Skeletal muscle tissue (tissue), 4 donors: ENCODE data around the gene CEP126. TPM values are rescaled to one million over a fixed set of nuclear protein-coding genes. Genes with fewer than 3 reads are reported as not detected.

Experiments used
- H3K27ac ChIP-seq: one replicate; pipeline ENCODE4 v1.7.0; 2013; ENCODE audit warnings: mild to moderate bottlenecking, low read depth, low read length, inconsistent platforms
- H3K27me3 ChIP-seq, 3 donors: one replicate each; pipeline ENCODE4 v1.7.0; 2013; ENCODE audit warnings: low read length in 3 of 3; ENCODE audit not compliant: control insufficient read depth in 3 of 3, insufficient read depth in 3 of 3
- H3K36me3 ChIP-seq, 3 donors: one replicate each; pipeline ENCODE4 v1.7.0; 2013; ENCODE audit warnings: low read length in 3 of 3; ENCODE audit not compliant: control insufficient read depth in 3 of 3, insufficient read depth in 3 of 3
- H3K4me1 ChIP-seq, 3 donors: one replicate each; pipeline ENCODE4 v1.7.0; 2013; ENCODE audit warnings: low read length in 3 of 3, mild to moderate bottlenecking in 3 of 3; ENCODE audit not compliant: control insufficient read depth in 3 of 3, insufficient read depth in 3 of 3
- H3K4me3 ChIP-seq, 3 donors: one replicate each; pipeline ENCODE4 v1.7.0; 2013; ENCODE audit warnings: low read length in 3 of 3
- H3K9ac ChIP-seq, 3 donors: one replicate each; pipeline ENCODE4 v1.7.0; 2013; ENCODE audit warnings: low read length in 3 of 3, mild to moderate bottlenecking in 3 of 3, moderate library complexity in 2 of 3, low read depth in 1 of 3
- H3K9me3 ChIP-seq, 3 donors: one replicate each; pipeline ENCODE4 v1.7.0; 2013; ENCODE audit warnings: low read length in 3 of 3; ENCODE audit not compliant: control insufficient read depth in 3 of 3
- total RNA-seq: library from RNA; depleted of rRNA; stranded (reverse); fragments of >200 nt; gene quantifications from one replicate; pipeline ENCODE4 v1.2.3, GENCODE V29; 2014
- donor health status: Osteomylitis.

CEP126 gene
- total RNA-seq, 1 donor from 2014 or later: 1.6 TPM

DNA sequence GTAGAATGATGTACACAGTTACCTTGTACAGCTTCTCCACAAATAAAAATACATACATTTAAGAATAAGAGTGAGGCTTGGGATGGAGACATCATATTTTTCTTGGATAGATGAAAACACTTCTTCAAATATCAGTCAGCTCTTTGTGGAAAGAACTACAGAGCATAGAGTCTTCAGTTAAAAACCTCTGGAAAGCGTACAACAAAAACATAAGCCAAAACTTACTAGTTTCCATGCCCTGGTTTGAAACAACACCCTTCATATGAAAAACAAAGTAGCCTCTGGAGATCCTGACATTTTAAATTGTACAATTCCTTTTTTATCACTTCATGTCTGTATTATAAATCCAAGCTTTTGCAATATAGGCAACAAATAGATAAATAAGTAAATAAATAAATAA, 7.0 kb upstream of the CEP126 start:
- Histone ChIP-seq H3K27ac (no peak overlapping the region), H3K9me3 (no peaks in the 10 kb centered on the region), H3K36me3 (no peaks in the 10 kb centered on the region), H3K9ac (no peak overlapping the region), H3K4me1 (no peaks in the 10 kb centered on the region), H3K27me3 (no peaks in the 10 kb centered on the region), H3K4me3 (no peak overlapping the region)

DNA sequence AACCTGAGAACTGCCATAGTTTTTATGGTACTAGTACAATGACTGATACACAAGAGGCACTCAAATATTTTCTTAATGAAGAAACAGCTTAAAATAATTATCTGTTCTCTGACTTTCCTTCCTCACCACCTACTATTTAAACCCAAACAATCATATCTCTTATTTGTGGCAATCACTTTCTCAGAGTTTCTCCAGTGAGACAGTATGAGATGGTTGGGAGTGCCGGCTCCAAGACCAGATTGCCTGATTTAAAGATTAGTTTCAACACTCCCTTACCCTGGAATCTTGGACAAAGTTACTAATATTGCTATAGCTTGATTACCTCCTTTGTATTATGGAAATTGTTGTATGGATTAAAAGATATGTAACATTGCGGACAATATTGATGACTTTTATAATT, 5.7 kb upstream of the CEP126 start:
- no peak overlapping the region for H3K4me3 ChIP-seq
- no peaks in the 10 kb centered on the region for H3K36me3 ChIP-seq
- no peak overlapping the region for H3K27ac ChIP-seq
- H3K9me3 ChIP-seq: no peaks in the 10 kb centered on the region
- no peak overlapping the region for H3K9ac ChIP-seq
- H3K4me1 ChIP-seq: peaks cover under 1 to 1% (median 1%) of the 10 kb centered on the region in 3 donors
- H3K27me3 ChIP-seq: no peaks in the 10 kb centered on the region

DNA sequence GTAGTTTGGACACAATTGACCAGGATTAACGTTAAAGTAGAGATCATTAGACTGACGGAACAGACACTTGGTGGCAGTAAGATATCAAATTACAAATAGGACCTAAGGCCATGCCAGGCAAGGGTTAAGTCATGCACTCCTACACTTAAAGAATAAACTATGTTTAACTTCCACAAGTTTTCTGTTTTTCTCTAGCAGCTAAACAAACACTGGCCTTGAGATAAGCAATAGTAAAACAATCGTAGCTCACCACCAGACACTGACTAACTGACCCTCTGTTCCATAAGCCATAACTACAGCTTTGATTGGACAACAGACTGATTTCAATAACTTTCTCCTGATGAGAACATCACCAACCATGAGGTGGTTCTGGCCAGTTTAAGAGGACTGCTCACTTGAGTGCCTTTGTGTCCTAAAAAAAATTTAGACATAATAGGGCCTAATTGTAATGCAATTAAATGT, 2.0 kb upstream of the CEP126 start:
- Histone ChIP-seq H3K4me1 (peaks cover 6 to 15% (median 8%) of the 10 kb centered on the region in 3 donors), H3K9ac (no peak overlapping the region), H3K27me3 (no peaks in the 10 kb centered on the region), H3K27ac (no peak overlapping the region), H3K9me3 (no peaks in the 10 kb centered on the region), H3K4me3 (no peak overlapping the region), H3K36me3 (no peaks in the 10 kb centered on the region)

DNA sequence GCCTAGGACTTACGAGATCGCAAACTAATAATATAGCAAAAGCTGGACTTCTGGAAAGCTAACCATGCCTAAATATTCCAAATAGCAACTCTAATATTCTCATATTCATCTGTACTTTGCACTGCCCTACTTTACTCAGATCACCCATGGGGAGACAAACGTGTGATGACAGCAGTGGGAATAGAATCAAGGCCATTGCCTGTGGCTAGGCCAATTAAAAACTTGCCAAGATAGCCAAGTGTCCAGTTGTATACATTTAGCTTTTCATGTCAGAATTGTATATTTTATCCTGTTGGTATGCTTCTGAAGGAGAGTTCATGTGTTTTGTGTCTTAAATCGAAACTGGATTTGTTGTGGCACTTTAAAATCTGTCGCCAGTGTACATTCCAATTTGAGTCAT, 1.2 kb upstream of the CEP126 start:
- Histone ChIP-seq H3K4me1 (peaks cover 6 to 15% (median 8%) of the 10 kb centered on the region in 3 donors), H3K9ac (no peak overlapping the region), H3K27ac (no peak overlapping the region), H3K4me3 (no peak overlapping the region), H3K9me3 (no peaks in the 10 kb centered on the region), H3K27me3 (no peaks in the 10 kb centered on the region), H3K36me3 (no peaks in the 10 kb centered on the region)

DNA sequence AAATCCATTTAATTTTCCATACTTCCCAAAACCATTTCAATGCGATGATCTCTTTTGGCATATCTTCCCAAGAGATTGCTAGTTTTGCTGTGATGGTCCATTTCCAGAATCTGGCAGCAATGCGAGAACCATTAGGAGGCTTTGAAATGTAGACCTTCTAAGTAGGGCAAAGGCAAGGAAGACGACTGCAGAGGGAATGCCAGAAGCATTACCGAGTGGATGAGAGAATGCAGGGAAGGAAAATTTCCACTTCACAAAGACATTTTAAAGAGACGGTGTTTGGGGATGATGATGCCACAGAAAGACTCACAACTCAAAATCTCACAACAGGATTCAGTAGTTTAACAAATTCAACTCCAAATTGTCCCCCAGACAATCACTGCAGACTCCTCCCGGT, 471 bp upstream of the CEP126 start:
- peaks cover 6 to 15% (median 8%) of the 10 kb centered on the region in 3 donors for H3K4me1 ChIP-seq
- peak overlapping the region; percentile 27 to 71 (median 42) for H3K9ac ChIP-seq
- H3K27me3 ChIP-seq: no peaks in the 10 kb centered on the region
- no peaks in the 10 kb centered on the region for H3K9me3 ChIP-seq
- H3K4me3 ChIP-seq: peak overlapping the region; percentile 79 to 95 (median 86)
- H3K36me3 ChIP-seq: no peaks in the 10 kb centered on the region
- H3K27ac ChIP-seq: peak overlapping the region; percentile 79

DNA sequence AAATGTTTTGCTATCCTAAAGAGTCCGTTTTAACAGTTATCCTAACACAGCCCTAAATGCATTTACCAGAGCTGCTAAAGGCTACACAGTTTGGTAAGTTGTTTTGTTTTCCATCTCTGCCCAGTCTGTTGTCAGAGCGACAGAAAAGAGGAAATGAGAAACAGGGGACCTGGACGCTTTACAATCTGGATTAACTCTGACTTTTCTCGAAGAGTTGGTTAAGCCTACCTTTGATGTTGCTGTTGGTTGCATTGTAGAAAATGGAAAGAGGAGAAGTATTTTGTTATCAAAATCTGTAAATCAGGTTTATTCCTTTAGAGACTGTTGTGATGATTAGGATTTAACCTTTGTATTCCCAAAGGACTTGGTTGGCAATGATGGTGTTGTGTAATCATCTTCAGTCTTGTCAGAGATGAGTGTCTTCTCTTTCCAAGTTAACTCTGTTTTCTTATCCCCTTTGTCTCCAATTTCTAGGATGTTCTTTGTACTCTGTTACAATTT, 1.0 kb downstream of the CEP126 start:
- no peaks in the 10 kb centered on the region for H3K27me3 ChIP-seq
- H3K36me3 ChIP-seq: no peaks in the 10 kb centered on the region
- H3K4me3 ChIP-seq: peak overlapping the region in 2 of 3 donors; percentile 79 to 95
- no peaks in the 10 kb centered on the region for H3K9me3 ChIP-seq
- no peak overlapping the region for H3K9ac ChIP-seq
- H3K4me1 ChIP-seq: peaks cover 6 to 15% (median 8%) of the 10 kb centered on the region in 3 donors
- peak overlapping the region; percentile 79 for H3K27ac ChIP-seq

DNA sequence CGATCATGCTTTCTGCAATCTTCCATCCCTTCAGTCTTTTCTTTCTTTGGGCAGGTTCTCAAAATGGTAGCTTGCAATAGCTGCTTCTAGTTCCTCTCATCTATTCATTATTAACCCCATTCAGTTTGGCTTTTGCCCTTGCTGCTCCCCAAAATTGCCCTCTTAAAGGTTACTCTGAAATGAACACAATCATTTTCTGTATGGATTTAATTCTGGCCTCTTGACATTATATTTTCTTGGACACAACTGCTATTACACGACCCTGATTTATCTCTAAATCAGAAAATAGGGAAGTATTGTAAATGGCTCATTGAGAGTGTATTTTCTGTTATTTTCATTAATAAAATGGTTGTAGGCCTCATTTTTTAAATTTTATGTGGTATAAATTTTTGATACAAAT, 1.6 kb downstream of the CEP126 start, which contains the start of gene ANGPTL5:
ANGPTL5 (minus strand) TSS at position 101 of the 400 bp plus-strand sequence. CDS start 8,613 bp downstream, outside the sequence.
- Histone ChIP-seq H3K27ac (peak within 1 kb of the TSS; percentile 79), H3K36me3 (no peaks in the 10 kb centered on the region), H3K9ac (peak within 1 kb of the TSS; percentile 27 to 69 (median 65)), H3K9me3 (no peaks in the 10 kb centered on the region), H3K27me3 (no peaks in the 10 kb centered on the region), H3K4me1 (peaks cover 6 to 15% (median 8%) of the 10 kb centered on the region in 3 donors), H3K4me3 (peak within 1 kb of the TSS; percentile 79 to 95 (median 86))

DNA sequence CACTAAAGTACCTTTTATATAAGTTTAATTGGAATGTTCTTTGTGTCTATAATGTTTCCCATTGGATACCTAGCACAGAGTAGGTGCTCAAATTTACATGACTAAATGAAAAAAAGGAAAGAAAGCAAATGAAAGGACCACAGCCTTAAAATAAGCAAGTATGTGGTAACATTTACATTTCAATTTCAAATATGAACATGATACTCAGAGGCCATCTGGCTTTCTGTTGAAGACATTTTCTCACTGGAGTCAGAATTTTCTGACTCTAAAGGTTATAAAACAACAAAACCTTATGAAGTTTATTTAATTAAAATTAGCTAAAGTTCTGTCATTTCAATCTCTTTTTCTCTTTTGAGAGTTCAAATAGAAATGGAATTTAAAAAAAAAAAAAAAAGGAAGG, 2.4 kb downstream of the CEP126 start:
- H3K4me1 ChIP-seq: peaks cover 6 to 15% (median 8%) of the 10 kb centered on the region in 3 donors
- H3K9me3 ChIP-seq: no peaks in the 10 kb centered on the region
- no peak overlapping the region for H3K4me3 ChIP-seq
- H3K36me3 ChIP-seq: no peaks in the 10 kb centered on the region
- H3K27me3 ChIP-seq: no peaks in the 10 kb centered on the region
- H3K9ac ChIP-seq: no peak overlapping the region
- no peak overlapping the region for H3K27ac ChIP-seq

DNA sequence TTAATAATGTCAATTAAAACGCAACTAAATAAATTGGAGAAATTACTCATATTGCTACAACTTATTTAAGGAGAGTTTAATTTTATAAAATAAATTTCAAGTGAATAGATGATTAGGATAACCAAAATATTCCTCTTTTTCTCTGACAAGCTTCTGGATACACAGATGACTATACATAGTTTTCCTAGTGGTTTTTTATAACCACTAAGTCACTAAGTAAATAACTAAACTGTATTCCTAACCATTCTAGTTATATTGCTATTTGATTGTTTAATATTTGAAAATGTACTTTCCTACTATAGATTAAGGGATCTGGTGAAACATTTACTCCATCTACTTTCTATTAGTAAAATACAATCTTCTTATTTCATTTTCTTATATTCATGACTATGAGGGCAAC, 6.2 kb downstream of the CEP126 start:
- no peaks in the 10 kb centered on the region for H3K36me3 ChIP-seq
- H3K27me3 ChIP-seq: no peaks in the 10 kb centered on the region
- no peak overlapping the region for H3K4me3 ChIP-seq
- no peak overlapping the region for H3K27ac ChIP-seq
- H3K9me3 ChIP-seq: no peaks in the 10 kb centered on the region
- H3K4me1 ChIP-seq: no peaks in the 10 kb centered on the region
- no peak overlapping the region for H3K9ac ChIP-seq

DNA sequence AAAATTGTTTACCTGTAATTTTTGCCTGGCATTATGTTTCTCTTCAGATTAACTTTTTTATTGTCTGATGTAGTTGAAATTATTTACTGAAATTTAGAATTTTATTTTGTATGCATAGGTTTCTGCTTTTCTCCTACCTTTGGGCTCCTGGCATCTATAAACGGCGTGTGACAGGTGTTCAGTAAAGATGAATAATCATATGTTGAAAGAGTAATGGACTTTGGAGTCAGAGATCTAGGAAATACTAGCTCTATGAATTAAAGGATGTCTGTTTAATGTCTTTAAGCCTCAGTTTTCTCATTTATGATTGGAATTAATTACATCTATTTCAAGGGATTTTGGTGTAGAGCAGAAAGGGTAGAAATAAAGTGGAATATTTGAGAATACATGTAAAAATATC, 8.7 kb downstream of the CEP126 start:
- Histone ChIP-seq H3K4me3 (no peak overlapping the region), H3K4me1 (no peaks in the 10 kb centered on the region), H3K36me3 (no peaks in the 10 kb centered on the region), H3K9me3 (peaks cover 0 to 2% (median 0%) of the 10 kb centered on the region in 3 donors), H3K9ac (no peak overlapping the region), H3K27me3 (no peaks in the 10 kb centered on the region), H3K27ac (no peak overlapping the region)
